Hindlimb muscle (tissue), 1 donor: Measurements from ENCODE around the gene SH3PXD2B. TPM values are rescaled to one million over a fixed set of nuclear protein-coding genes. Genes with fewer than 3 reads are reported as not detected.

Experiments
- DNase-seq: peaks from one replicate; pipeline ENCODE4 v3.0.0-alpha.2; 2013
- polyA plus RNA-seq: library from polyadenylated mRNA; unstranded; fragments of 120-200 nt; gene quantifications from one replicate; pipeline ENCODE4 v1.2.1, GENCODE V29; 2013; ENCODE audit not compliant: insufficient read length

SH3PXD2B gene
- polyA plus RNA-seq, 1 donor = 31.8 TPM

DNA sequence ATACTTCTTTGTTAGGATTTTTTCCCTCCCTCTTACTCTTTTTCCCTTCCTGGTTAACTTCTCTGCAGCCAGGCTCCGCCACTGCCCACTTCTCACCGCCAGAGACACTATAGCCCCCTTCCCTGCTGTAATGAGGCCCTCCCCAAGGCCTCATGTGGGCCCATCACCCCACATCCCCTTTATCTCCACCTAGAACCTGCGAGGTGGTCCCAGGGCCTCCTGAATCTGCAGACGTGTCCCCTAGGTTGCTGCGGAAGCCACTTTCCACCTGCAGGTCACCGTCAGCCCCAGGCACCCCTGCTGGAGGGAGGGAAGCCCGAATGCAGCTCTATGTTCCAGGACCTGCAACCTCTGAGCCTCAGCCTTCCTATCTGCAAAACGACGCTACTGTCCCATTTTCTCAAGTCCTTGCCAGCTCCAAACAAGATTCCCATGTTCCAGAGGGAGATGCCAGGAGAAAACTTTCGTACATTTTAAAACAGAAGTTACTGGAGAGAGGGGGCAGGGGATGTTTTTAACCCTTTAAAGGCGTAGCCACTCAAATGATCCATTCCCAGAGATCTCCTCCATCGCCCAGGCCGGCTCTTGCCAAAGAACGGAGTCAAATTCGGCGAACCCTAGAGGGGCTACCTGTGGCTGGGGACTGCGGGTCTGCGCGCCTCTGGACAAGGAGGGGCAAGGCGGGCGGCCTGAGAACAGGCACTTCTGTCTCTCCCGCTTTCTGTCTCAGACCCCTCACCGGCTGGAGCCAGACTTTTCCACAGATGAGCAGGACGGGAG lies 929 bp downstream of the SH3PXD2B start:
- DNase-seq = peak; percentile 77

DNA sequence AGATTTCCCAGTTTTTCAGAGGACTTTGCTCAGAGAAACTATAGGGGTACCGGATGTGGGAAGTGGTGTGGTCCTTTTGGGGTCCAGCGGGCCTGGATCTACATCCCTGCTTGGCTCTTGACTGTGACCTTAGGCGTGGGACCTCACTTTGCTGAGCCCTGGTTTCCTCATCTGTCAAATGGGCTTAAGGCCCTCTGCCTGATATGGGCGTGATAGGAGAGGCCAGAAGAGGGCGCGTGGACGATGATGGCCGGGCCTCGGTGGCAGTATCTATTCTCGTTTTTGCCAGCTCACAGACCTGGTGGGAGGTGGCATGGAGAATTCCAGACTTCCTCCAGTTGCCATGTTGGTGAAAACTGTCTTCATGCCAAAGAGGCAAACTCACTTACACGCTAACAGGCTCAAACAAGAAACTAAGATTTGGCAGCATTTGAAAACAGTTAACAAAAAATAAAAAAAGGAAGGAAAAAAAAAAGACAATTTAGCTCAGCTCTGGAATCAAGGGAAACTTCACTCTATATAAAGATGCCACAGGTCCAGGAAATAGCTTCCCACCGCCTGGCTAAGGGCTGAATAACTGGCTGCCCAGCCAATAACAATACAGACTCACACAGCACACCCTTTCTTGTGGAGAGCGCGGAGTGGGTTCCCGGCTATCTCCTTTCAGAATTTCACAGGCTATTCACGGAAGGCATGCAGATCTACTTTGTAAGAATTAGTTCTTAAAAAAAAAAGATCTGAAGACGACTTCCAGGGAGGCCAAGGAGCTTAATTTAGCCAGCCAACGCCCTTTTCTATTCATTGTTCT lies 1.7 kb downstream of the SH3PXD2B start:
- no peak for DNase-seq

DNA sequence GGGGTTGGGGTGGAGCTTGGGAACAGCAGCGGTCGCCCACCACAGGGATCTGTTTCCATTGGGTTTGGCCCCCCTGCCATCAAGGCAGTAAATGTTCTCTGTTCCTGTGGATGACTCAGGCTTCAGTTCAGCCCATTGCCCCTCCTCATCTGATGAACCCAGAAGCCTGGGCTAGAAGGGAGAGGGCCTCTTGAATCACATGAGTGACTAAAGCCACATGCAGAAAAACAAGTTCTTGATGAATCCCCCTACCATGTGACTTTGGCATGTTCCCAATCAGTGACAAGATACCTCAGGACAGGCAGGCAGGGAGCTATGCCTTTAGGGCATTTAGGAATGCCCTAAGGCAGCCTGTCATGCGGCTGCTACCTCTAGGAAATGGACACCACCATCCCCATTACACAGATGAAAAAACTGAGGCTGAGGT lies 2.5 kb downstream of the SH3PXD2B start:
- no peak for DNase-seq

DNA sequence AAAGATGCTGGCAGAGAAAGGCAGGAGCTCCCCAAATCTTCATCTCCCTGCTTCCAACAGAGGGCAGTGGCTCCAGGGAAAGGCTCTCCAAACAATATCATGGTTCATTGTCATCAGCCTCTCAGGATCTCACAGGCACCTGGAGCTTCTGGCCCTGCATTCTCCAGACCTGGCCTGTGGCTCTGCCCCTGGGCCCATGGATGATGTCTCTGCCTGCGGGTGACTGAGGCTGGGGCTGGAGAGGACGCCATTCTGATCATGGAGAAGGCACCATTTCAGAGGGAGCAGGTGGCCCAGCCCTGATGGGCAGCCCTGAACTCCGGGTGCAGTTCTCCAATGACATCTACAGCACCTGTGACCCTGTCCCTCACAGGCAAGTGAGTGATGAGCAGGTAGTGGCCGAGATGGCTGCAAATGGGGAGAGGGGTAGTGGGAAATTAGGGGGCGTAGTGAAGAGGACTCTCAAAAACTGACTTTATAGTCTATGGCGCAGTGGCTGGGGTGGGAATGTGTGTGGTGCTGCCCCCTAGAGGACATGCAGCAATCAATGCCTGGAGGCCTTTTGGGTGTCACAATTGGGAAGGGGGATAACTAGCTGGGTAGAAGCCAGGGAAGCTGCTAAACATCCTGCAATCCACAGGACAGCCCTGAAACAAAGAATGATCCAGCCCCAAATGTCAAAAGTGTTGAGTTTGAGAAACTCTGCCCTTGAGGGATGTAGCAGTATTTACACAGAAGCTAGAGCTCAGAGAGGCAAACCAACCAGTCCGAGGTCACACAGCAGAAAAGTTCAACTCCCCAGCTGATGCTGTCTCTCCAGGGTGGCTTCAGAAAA lies 3.2 kb downstream of the SH3PXD2B start:
- DNase-seq = no peak

DNA sequence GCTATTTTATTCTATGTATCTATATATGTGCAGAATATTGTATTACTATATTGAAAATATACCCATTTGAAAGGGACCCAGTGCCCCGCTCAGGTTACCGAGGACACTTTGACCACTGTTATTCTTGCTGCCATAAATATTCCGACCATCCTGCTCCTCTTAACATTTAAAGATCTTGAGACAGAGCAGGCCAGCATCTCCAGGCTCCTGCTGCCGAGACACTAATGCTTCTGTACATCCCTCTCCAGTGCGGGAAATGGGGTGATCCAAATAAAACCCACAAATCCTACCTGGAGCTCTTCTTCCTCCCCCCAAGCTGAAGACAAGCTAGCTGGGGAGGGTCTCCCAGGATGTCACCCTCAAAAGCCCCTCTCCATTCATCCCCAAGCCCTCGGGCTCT lies 3.9 kb downstream of the SH3PXD2B start:
- DNase-seq = no peak

DNA sequence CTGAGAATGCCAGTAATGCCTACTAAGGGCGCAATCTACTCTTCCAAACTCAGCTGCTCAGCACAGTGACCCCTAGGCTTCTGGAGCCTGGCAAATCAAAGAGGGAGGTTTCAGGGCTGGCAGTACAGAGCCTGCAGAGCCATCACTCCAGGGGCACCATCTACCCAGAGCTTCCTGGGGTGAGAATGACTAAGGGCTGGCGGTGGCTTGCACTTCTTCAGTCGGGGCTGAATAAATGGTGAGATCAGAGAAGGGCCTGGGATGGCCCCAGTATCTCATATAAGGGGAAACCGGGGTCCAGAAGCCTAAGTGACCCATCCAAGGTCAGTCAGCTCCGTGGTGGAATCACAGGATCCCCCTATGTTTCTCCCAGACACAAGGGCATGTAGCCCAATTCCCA lies 5.3 kb downstream of the SH3PXD2B start:
- no peak for DNase-seq

DNA sequence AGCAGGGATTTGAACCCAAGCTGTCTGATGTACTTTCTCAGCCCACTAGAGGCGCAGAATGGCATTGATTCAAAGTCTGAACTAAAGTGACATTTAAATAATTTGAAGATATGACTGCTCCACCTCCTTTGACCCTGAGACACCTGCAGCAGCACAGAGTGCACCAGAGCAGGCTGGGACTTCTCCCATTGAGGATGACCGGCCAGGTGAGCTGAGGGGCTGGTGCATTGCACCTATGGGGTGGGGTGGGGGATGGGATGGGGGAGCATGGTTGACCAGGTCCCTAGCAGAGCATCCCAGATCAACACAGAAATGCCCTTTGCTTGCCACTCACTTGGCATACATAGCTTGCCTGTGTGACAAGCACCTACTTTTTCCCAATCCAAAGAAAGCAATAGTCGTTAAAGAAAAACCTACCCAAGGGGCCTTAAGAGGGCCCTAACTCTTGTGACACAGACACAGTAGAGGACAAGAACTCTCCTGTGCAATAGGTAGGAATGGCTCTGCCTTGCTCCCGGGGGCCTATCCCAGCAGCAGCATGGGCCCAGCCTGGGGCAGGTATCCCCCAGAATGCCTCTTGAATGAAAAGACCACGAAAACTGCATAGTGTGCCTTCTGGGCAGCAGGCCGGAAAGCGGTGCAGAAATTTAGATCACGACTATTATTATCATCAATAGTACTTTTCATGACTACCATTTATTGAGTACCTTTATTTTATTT lies 6.5 kb downstream of the SH3PXD2B start:
- no peak for DNase-seq

DNA sequence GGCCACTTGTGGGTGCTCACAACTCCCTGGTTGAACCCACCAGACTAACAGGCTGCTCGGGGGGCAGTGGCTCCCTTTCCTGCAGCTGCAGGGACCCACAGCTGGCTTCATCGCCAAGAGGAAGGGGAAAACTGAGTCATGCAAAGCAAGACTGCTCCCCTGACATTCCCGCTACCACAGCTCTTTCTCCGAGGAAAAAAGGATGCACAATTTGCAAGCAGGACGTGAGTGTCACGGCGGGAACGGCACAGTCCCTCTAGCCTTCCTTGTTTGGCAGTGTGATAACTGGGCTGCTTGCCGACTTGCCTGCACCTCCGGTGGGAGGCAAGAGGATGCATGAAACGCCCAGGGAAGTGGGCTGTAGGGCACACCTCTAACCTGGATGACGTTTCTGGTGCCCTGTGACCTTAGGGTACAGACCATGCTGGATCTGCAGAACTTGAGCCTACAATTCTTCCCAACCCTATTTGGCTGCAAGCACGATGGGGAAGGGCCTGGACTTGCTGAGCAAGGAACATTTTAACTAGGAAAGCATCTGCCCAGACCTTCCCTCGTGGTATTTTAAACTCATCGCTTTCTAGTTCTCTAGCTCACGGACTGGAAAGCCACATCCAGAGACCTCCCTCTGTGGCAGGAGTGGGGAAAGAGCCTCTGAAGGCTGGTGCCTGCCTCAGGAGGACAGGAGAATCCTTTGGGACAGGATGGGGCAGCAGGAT lies 7.8 kb downstream of the SH3PXD2B start:
- peak; percentile 73 for DNase-seq

DNA sequence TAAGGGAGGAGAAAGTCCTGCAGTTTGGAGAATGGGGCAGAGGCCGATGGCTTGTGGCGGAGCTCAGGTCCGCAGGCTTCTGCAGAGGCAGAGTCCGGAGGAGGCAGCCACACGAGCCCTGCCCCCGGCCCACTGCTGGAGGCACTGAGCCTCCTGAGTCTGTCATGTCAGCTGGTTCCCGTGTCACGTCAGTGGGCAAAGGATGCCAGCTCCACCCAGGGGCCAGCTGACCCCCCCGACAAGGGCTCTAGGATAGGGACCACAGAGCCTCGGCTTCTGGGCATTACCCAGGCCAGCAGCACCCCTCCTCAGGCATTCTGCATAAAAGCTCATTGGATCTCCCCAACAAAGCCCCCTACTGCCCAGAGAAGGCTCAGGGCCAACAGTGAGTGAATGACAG lies 8.5 kb downstream of the SH3PXD2B start:
- no peak for DNase-seq

DNA sequence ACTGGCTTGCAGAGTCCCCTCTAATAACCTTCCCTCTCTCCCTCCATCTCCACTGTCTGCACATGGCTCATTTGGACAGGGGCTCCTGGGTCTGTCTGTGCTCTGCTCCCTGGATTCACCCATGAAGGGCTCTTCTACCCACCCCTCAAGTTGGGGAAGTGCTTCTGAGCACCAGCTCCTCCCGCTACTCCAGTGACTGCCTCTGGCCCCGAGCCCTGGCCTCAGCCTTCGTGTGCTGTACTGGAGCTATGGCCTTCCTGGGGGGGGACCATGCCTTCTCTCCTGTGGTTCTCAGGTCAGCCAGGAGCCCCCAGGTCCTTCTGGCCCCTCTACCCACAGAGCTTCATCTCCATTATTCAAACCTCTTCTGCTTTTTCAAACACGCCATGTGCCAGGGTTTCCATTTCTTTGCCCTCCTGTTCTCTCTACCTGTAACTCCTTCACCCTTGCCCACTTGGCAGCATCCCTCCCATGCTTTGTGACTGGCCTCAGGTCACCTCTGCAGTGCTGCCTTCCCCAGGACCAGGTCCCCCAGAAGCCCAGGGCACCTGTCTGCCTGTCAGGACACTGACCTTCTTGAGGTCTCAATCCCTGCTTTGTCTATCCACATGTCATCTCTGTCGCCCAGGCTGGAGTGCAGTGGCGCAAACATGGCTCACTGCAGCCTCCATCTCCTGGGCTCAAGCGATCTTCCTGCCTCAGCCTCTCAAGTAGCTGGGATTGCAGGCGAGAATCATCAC lies 9.5 kb downstream of the SH3PXD2B start:
- no peak for DNase-seq

DNA sequence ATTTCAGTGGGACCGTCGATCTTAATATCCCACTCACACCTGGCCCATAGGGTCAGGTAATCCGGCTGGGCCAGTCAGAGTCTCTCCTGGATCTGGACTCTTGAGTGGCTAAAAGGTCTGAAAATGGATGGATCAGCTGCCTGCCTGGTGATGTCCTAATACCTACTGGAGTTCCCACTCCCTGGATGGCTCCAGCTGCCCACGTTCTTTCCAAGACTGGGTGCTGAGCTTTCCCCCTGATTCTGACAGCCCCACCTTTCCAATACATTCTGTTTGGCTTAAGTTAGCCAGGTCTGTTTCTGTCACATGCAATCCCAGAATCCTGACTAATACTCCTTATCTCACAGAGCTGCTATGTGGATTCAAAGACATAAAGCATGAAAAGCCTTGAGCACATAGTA lies 10.2 kb downstream of the SH3PXD2B start:
- no peak for DNase-seq

DNA sequence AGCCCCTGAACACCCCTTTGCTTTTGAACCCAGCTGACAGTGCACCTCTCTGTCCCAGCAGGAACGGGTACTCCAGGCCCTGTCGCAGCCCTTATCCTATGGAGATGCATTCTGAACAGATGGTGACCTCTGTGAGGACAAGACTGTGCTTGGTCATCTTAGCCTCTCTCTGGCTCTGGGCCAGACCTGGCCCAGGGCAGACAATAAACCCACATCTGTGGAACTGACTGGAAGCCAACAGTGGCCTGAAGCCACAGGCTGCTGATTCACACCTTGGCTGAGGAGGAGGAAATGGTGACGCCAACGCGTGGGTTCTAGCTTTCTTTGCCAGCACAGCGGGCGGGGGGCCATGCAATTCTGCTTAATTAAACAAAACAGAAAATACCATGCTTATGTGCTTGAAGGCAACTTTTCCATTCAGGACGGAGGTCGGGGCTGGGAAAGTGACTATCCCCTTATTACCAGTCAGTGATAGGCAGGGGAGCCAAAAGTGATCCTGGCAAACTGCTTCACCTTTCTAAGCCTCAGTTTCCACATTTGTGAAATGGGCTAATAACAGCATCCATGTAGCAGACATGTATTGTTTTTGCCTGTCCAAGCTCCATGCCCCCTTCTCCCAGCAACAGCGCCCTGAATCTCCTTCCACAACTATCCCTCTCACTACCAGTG lies 10.8 kb downstream of the SH3PXD2B start:
- DNase-seq = peak; percentile 71

DNA sequence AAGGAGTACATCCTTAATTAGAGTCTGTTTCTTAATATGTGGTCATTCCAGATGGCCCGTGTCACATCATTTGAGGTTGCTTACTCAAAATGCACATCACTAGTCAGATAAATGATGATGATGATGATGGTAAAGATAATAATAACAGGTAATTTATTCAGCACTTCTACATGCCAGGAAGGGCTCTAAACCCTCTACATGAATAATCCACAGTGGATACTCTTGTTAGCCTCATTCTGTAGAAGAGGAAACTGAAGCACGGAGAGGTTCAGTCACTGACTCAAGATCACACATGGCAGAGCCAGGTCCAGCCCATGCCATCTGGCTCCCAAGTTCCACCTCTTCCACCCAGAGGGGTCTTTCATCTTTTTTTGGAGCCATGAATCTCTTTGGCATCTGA lies 11.7 kb downstream of the SH3PXD2B start:
- no peak for DNase-seq

DNA sequence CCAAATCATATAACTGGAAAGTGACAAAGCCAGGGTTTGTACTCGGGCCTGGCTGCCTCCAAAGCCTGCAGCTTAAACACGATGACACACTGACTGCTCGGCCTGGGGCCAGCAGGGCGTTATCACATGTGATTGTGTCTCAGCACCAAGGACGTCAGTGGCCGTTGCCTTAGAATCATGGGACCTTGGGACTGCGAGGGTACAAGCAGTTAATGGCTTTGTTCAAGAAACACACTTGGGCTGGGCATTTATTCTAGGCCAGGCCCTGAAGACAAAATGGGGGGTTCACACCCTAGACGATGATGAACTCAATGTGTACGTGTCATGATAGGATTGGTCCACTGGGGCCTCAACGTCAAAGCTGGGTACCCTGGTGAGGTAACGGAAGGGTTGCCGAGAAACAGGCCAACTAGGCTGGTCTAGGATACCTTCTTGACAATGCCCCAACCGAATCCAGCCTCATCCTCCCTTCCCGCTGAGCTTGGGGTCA lies 13.0 kb downstream of the SH3PXD2B start:
- DNase-seq = no peak

DNA sequence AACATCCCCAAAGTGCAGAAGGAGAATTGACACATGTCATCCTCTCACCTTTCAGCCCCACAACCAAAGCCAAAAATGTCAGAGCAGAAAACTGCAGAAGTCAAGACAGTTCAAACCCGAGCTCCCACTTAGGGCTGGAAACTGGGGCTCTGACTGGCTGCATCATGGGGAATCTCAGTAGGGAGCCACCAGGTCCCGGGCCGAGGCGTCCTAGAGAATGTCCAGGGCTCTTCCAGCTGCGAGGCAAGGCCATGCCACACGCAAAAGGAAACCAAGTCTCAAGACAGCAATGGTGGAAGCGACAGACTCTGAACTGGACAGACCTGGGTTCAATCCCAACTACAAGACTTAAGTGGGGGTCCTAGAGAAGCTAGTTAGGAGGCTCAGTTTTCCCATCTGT lies 13.8 kb downstream of the SH3PXD2B start:
- no peak for DNase-seq

DNA sequence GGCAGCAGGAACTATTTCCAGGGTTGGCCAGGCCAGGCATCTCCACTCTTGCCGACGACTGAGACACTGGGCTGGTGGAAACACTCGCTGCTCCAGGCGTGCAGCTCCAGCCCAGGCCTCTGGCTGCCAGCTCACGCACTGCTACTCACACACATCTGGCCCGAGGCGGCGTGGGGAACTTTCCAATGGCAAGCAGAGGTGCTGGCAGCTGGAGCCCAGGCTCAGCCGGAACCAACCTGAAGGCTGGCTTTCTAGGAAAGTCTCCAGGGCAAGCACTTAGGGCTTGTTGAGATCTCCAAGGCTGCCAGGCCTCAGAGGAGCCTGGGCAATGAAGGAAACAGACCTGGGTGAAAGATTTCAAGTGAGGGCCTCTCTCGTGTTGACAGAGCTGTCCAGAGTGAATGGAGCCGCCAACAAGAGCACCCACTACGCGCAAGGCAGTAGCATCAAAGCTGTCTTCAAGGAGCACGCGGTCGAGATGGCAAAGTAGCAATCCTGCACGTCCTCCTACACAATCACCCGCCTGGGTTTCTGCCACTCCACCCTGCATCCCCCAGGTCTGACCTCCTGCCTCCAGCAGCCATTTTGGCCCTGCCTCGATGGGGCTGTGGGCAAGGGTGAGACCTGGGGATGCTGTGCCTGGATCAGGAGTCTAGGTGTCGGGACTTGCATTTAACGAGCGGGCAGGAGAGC lies 14.4 kb downstream of the SH3PXD2B start:
- peak; percentile 79 for DNase-seq

DNA sequence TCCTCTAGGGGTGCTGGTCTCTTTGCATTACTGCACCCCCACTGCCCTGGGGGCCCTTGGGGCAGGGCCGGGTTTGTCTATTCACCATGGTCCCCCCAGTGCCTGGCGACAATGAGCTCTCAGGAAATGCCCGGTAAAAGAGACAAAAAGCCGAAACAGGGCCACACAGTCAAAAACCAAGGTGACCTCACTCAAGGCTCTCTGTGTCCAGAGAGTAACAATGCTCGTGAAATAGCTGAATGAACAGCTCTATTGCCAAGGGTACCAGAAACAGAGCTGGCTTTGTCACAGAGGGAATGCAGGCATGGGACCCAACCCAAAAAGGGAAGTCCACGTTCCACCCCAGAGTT lies 16.0 kb downstream of the SH3PXD2B start:
- DNase-seq = no peak

DNA sequence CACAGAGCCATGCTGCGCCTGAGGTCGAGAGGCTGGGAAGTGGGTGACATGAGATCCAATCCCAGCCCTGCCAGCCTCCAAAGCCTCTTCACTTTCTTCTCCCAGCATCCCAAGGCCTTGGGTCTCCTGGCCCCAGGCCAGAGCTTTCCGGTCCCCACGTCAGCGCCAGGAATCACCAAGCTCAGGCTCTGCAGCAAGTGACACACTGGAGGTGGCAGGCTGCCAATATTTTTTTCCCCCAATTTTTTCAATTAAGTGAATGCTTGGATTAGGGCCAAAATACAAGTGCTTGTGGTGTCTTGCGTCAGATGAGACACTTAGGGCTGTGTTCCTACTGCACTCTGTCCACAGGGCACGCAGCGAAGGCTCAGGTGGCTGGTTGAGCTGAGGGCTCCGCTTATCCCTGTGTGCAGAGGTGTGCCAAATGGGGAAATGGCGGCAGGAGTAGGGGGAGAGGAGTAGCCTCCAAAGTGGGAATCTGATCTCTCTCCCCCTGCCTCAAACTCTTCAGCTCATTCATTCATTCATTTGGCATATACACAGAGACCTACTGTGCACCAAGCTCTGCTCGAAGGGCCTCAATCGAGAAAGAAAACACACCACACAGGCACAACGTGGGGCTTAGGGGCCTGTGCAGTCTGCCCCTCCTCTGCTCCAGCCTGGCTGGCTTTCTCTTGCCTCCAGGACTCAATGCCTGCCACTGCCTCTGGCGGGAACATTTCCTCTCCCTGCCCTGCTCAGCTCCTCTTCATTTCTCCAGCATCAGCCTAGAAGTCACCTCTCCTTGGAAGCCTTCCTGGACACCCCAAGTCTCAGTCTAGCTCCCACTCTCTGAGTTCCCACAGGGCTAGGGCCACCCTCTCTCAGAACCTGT lies 16.6 kb downstream of the SH3PXD2B start:
- DNase-seq = no peak
